SK-N-SH (cell line): Measurements from ENCODE around the gene FAM219B. TPM values are rescaled to one million over a fixed set of nuclear protein-coding genes. Genes with fewer than 3 reads are reported as not detected.

Experiments
- CTCF ChIA-PET: fragments of 300-600, 350-600 bp; formaldehyde crosslinking; extraction: SDS; loops from one replicate; lab custom pipeline; 2021; lab: Yijun Ruan, JAX
- POLR2A ChIA-PET: fragments of 350-600 bp; sonication (Branson Sonifier 250); formaldehyde crosslinking; extraction: SDS; loops from one replicate; lab custom pipeline; 2020; ENCODE audit warnings: antibody characterized with exemption, inconsistent platforms; lab: Yijun Ruan, JAX
- DNase-seq: peaks from one replicate; pipeline ENCODE4 v3.0.0; 2012
- H2AFZ ChIP-seq: fragments of 200-600 bp; sonication (generic); 2 replicates; pipeline ENCODE4 v1.8.1; 2016; ENCODE audit warnings: antibody characterized with exemption, mild to moderate bottlenecking, low read depth
- H3F3A ChIP-seq: fragments of 200-600 bp; sonication (generic); replicated peaks from 2 replicates; pipeline ENCODE3; 2016; ENCODE audit warnings: antibody characterized with exemption, mild to moderate bottlenecking; ENCODE audit not compliant: insufficient read depth
- H3K27ac ChIP-seq, 2 experiments: fragments of 200-500 bp in 1 of 2; fragments of 200-600 bp in 1 of 2; sonication (Bioruptor generic) in 1 of 2; sonication (generic), shearing (Covaris generic) in 1 of 2; 2 replicates each; pipeline versions ENCODE4 v1.5.1 to v1.6.1; 2014 to 2016; ENCODE audit warnings: low read depth in 2 of 2, inconsistent platforms in 1 of 2, low read length in 1 of 2, mild to moderate bottlenecking in 1 of 2, mixed read lengths in 1 of 2
- H3K27me3 ChIP-seq: fragments of 200-600 bp; sonication (generic), shearing (Covaris generic); 2 replicates; pipeline ENCODE4 v1.6.1; 2016; ENCODE audit warnings: mixed run types; ENCODE audit not compliant: insufficient read depth
- H3K36me3 ChIP-seq, 2 experiments: fragments of 200-500 bp in 1 of 2; fragments of 200-600 bp in 1 of 2; sonication (Bioruptor generic) in 1 of 2; sonication (generic) in 1 of 2; replicated peaks in 1 of 2; 2 replicates each; pipeline versions ENCODE3 to v1.5.1; 2014 to 2016; ENCODE audit warnings: low read length in 1 of 2, mild to moderate bottlenecking in 1 of 2; ENCODE audit not compliant: insufficient read depth in 2 of 2, control insufficient read depth in 1 of 2
- H3K4me1 ChIP-seq, 2 experiments: fragments of 200-500 bp in 1 of 2; fragments of 200-600 bp in 1 of 2; sonication (Bioruptor generic) in 1 of 2; sonication (generic), shearing (Covaris generic) in 1 of 2; 2 replicates each; pipeline versions ENCODE4 v1.5.1 to v1.6.1; 2014 to 2016; ENCODE audit warnings: low read depth in 1 of 2, low read length in 1 of 2, mixed run types in 1 of 2; ENCODE audit not compliant: insufficient read depth in 2 of 2, control insufficient read depth in 1 of 2
- H3K4me2 ChIP-seq: fragments of 200-600 bp; sonication (generic), shearing (Covaris generic); 2 replicates; pipeline ENCODE4 v1.6.1; 2017; ENCODE audit warnings: mixed run types
- H3K4me3 ChIP-seq, 2 experiments: fragments of 200-500 bp in 1 of 2; fragments of 200-600 bp in 1 of 2; sonication (Bioruptor generic) in 1 of 2; sonication (generic), shearing (Covaris generic) in 1 of 2; 2 replicates each; pipeline versions ENCODE4 v1.5.1 to v1.8.1; 2014 to 2016; ENCODE audit warnings: low read depth in 2 of 2, inconsistent platforms in 1 of 2, low read length in 1 of 2, mild to moderate bottlenecking in 1 of 2, mixed read lengths in 1 of 2, moderate library complexity in 1 of 2
- H3K79me2 ChIP-seq: fragments of 200-600 bp; sonication (generic); 2 replicates; pipeline ENCODE4 v1.8.1; 2017; ENCODE audit warnings: mild to moderate bottlenecking; ENCODE audit not compliant: insufficient read depth
- H3K9ac ChIP-seq: fragments of 200-600 bp; sonication (generic); 2 replicates; pipeline ENCODE4 v1.6.1; 2017; ENCODE audit warnings: mixed run types
- H3K9me2 ChIP-seq: fragments of 200-600 bp; sonication (generic); 2 replicates; pipeline ENCODE4 v1.6.1; 2017; ENCODE audit warnings: mixed run types
- H3K9me3 ChIP-seq: fragments of 200-600 bp; sonication (generic); 2 replicates; pipeline ENCODE4 v1.6.1; 2017; ENCODE audit warnings: mixed run types, mild to moderate bottlenecking, moderate library complexity
- H4K20me1 ChIP-seq: fragments of 200-600 bp; sonication (generic); 2 replicates; pipeline ENCODE4 v1.6.1; 2017; ENCODE audit warnings: mild to moderate bottlenecking, mixed run types; ENCODE audit not compliant: insufficient read depth
- ELF1 ChIP-seq: IDR thresholded peaks from 2 replicates; pipeline ENCODE4 v1.4.0; 2012
- EZH2phosphoT487 ChIP-seq: fragments of 200-600 bp; sonication (generic); IDR thresholded peaks from 2 replicates; pipeline ENCODE4 v1.6.1; 2017; ENCODE audit warnings: low read depth, mixed run types, mild to moderate bottlenecking, antibody characterized with exemption, moderate library complexity, borderline replicate concordance
- FOSL2 ChIP-seq: IDR thresholded peaks from 2 replicates; pipeline ENCODE4 v1.4.0; 2012; ENCODE audit warnings: low read depth, mild to moderate bottlenecking, moderate library complexity, borderline replicate concordance
- GABPA ChIP-seq: IDR thresholded peaks from 2 replicates; pipeline ENCODE4 v1.4.0; 2012; ENCODE audit warnings: low read depth, mild to moderate bottlenecking
- GATA2 ChIP-seq: sonication (generic); formaldehyde crosslinking; IDR thresholded peaks from 2 replicates; pipeline ENCODE4 v1.5.0; 2020; ENCODE audit warnings: mild to moderate bottlenecking, missing genetic modification reagents
- JUND ChIP-seq: IDR thresholded peaks from 2 replicates; pipeline ENCODE4 v1.4.0; 2012
- NRF1 ChIP-seq: IDR thresholded peaks from 2 replicates; pipeline ENCODE4 v1.6.1; 2012; ENCODE audit warnings: low read depth, mild to moderate bottlenecking, low read length
- POLR2AphosphoS5 ChIP-seq: IDR thresholded peaks from 2 replicates; pipeline ENCODE4 v1.6.1; 2012; ENCODE audit warnings: low read depth, low read length
- RAD21 ChIP-seq: IDR thresholded peaks from 2 replicates; pipeline ENCODE4 v1.6.1; 2012; ENCODE audit warnings: mild to moderate bottlenecking, low read length
- RFX5 ChIP-seq: IDR thresholded peaks from 2 replicates; pipeline ENCODE4 v1.6.1; 2012; ENCODE audit warnings: mild to moderate bottlenecking, improper control_type of control experiment, low read length
- SIN3A ChIP-seq: IDR thresholded peaks from 2 replicates; pipeline ENCODE4 v1.6.1; 2012; ENCODE audit warnings: low read depth, mild to moderate bottlenecking, low read length, moderate library complexity, borderline replicate concordance
- TEAD4 ChIP-seq: IDR thresholded peaks from 2 replicates; pipeline ENCODE4 v1.4.0; 2012; ENCODE audit warnings: mild to moderate bottlenecking, borderline replicate concordance; ENCODE audit not compliant: insufficient read depth
- WGBS: methylation state at CpG from one replicate; pipeline ENCODE4 v1.1.6; 2017; ENCODE audit warnings: low lambda C conversion rate; 5-methylcytosine and 5-hydroxymethylcytosine counted together
- polyA plus RNA-seq, 3 experiments: library from polyadenylated mRNA; depleted of rRNA; stranded (reverse); fragments of >200 nt; gene quantifications; 2 replicates each; pipeline ENCODE4 v1.2.3, GENCODE V29; 2012
- TF ChIP-seq, protein P1 (sequence below): fragments of 150-350 bp; IDR thresholded peaks from 2 replicates; pipeline ENCODE4 v1.6.1; 2017; ENCODE audit warnings: antibody characterized with exemption, low read length, low read depth, borderline replicate concordance
- TF ChIP-seq, protein P2 (sequence below): IDR thresholded peaks from 2 replicates; pipeline ENCODE4 v1.4.0; 2012; ENCODE audit warnings: low read depth
- TF ChIP-seq, protein P3 (sequence below): IDR thresholded peaks from 2 replicates; pipeline ENCODE4; 2012
- TF ChIP-seq, protein P4 (sequence below): IDR thresholded peaks from 2 replicates; pipeline ENCODE4 v1.4.0; 2012; ENCODE audit warnings: low read depth, borderline replicate concordance

The FAM219B gene
- polyA plus RNA-seq, 1 of the 3 experiments (the other 2 are of a cell fraction): 53.0 TPM

DNA sequence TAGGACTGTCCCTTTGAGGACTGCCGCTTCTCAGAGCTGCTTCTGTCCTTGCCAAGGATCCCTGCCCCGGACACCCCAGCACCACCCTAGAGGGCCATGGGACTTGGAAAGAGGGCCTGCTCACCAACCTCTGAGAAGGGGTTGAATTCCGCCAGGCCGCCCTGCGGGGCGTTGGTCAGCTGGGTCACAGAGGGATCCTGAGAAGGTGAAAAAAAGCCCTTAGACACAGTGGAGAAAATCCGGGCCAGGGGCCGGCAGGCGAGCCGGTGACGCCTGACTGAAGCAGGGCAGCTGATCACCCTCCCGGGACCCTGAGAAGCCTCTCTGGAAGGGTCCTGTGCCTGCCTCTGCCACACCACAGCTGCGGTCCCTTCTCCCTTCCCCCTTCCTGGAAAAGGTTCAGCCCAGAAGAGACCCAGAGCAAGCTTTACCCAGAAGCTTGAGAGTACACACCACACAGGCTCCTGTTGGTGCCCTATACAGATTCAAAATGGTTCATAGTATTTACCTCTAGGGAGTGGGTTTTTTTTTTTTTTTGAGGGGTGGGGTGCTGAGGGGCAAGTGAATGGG lies 52.1 kb downstream of the FAM219B start:
- H4K20me1 ChIP-seq: peaks cover 14% of the 10 kb centered on the region; the same call in 1 of the 2 replicates
- ChIA-PET POLR2A (interaction anchor here (1.2 kb wide), 1 partner anchor 84 kb away, joined by 3 read pairs; no protein-coding TSS in a partner anchor), CTCF (interaction anchor here (1.2 to 2.9 kb wide), 2 partner anchors 10 to 12 kb away, joined by 3 to 12 read pairs; partner anchors contain the start of gene ULK3)
- H3K36me3 ChIP-seq: peaks cover 3 to 43% of the 10 kb centered on the region in 2 experiments
- H3K9ac ChIP-seq: no peak overlapping the region
- no peaks in the 10 kb centered on the region for H3K27me3 ChIP-seq
- DNase-seq: no peak
- H3K9me3 ChIP-seq: no peaks in the 10 kb centered on the region
- H3F3A ChIP-seq: no peaks in the 10 kb centered on the region
- TF ChIP-seq FOSL2 (no peak), TEAD4 (no peak), JUND (no peak), RFX5 (no peak), GATA2 (CRISPR knock-in tag) (no peak), EZH2phosphoT487 (no peak), POLR2AphosphoS5 (no peak), ELF1 (no peak), NRF1 (no peak), GABPA (no peak), RAD21 (no peak), SIN3A (no peak)
- TF ChIP-seq, protein P1, sequence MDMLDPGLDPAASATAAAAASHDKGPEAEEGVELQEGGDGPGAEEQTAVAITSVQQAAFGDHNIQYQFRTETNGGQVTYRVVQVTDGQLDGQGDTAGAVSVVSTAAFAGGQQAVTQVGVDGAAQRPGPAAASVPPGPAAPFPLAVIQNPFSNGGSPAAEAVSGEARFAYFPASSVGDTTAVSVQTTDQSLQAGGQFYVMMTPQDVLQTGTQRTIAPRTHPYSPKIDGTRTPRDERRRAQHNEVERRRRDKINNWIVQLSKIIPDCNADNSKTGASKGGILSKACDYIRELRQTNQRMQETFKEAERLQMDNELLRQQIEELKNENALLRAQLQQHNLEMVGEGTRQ: no peak
- TF ChIP-seq, protein P2, sequence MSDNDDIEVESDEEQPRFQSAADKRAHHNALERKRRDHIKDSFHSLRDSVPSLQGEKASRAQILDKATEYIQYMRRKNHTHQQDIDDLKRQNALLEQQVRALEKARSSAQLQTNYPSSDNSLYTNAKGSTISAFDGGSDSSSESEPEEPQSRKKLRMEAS: no peak
- TF ChIP-seq, protein P3, sequence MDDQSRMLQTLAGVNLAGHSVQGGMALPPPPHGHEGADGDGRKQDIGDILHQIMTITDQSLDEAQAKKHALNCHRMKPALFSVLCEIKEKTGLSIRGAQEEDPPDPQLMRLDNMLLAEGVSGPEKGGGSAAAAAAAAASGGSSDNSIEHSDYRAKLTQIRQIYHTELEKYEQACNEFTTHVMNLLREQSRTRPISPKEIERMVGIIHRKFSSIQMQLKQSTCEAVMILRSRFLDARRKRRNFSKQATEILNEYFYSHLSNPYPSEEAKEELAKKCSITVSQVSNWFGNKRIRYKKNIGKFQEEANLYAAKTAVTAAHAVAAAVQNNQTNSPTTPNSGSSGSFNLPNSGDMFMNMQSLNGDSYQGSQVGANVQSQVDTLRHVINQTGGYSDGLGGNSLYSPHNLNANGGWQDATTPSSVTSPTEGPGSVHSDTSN: no peak
- TF ChIP-seq, protein P4, sequence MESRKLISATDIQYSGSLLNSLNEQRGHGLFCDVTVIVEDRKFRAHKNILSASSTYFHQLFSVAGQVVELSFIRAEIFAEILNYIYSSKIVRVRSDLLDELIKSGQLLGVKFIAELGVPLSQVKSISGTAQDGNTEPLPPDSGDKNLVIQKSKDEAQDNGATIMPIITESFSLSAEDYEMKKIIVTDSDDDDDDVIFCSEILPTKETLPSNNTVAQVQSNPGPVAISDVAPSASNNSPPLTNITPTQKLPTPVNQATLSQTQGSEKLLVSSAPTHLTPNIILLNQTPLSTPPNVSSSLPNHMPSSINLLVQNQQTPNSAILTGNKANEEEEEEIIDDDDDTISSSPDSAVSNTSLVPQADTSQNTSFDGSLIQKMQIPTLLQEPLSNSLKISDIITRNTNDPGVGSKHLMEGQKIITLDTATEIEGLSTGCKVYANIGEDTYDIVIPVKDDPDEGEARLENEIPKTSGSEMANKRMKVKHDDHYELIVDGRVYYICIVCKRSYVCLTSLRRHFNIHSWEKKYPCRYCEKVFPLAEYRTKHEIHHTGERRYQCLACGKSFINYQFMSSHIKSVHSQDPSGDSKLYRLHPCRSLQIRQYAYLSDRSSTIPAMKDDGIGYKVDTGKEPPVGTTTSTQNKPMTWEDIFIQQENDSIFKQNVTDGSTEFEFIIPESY: no peak
- TF ChIP-seq, all 33 proteins: peak for 0
- Histone ChIP-seq H3K4me2 (no peak overlapping the region), H3K27ac (no peak overlapping the region), H3K9me2 (no peaks in the 10 kb centered on the region), H3K79me2 (peaks cover 42% of the 10 kb centered on the region), H3K4me3 (no peak overlapping the region), H2AFZ (no peak overlapping the region), H3K4me1 (peaks cover 0 to 18% of the 10 kb centered on the region in 2 experiments; a peak in 1 of 4 replicates)
- WGBS: 100% methylated on average over 7 of the region's 13 CpGs
